ENCODE measurements around the gene CEACAM18.
"Not testable (repeated sequence)": the region's sequence is repeated elsewhere in the genome, so short reads cannot be mapped to it uniquely, and the experiment has no call there.

Gene CEACAM18

GRCh38 chr19:51478381-51479234 lies at the start of gene CEACAM18:
Gene CEACAM18, plus strand, starts transcription at chr19:51478539.
- DNase-seq (ENCODE audit: low read depth in 2 of 2), result no peak

GRCh38 chr19:51430221-51430620 lies 48.1 kb upstream of the CEACAM18 start:
- DNase-seq (ENCODE audit: low read depth in 2 of 2), result no peak

- no peak for DNase-seq (ENCODE audit: low read depth in 2 of 2)
Measured at GRCh38 chr19:51431124-51431523, 47.2 kb upstream of the CEACAM18 start.

GRCh38 chr19:51433043-51433442 lies 45.3 kb upstream of the CEACAM18 start:
- DNase-seq (ENCODE audit: low read depth in 2 of 2), result no peak

- no peak for DNase-seq (ENCODE audit: low read depth in 2 of 2)
Measured at GRCh38 chr19:51434456-51434855, 43.9 kb upstream of the CEACAM18 start.

GRCh38 chr19:51439021-51439465 lies 39.3 kb upstream of the CEACAM18 start:
- no peak for DNase-seq (ENCODE audit: low read depth in 2 of 2)

- no peak for DNase-seq (ENCODE audit: low read depth in 2 of 2)
Measured at GRCh38 chr19:51440052-51440451, 38.3 kb upstream of the CEACAM18 start.

GRCh38 chr19:51440846-51441409 lies 37.4 kb upstream of the CEACAM18 start:
- DNase-seq (ENCODE audit: low read depth in 2 of 2), result peak in 1 of 2 donors; percentile 34

GRCh38 chr19:51441410-51442390 lies 36.6 kb upstream of the CEACAM18 start:
- peak; percentile 66 to 69 for DNase-seq (ENCODE audit: low read depth in 2 of 2)

GRCh38 chr19:51447510-51447909 lies 30.8 kb upstream of the CEACAM18 start:
- not testable (repeated sequence) for DNase-seq (ENCODE audit: low read depth in 2 of 2)

- no peak for DNase-seq (ENCODE audit: low read depth in 2 of 2)
Measured at GRCh38 chr19:51448011-51448410, 30.3 kb upstream of the CEACAM18 start.

GRCh38 chr19:51448411-51449016 lies 29.8 kb upstream of the CEACAM18 start:
- DNase-seq (ENCODE audit: low read depth in 2 of 2), result no peak

- peak in 1 of 2 donors; percentile 29 for DNase-seq (ENCODE audit: low read depth in 2 of 2)
Measured at GRCh38 chr19:51450730-51451307, 27.5 kb upstream of the CEACAM18 start.

- DNase-seq (ENCODE audit: low read depth in 2 of 2), result no peak
Measured at GRCh38 chr19:51456541-51457290, 21.6 kb upstream of the CEACAM18 start.

- no peak for DNase-seq (ENCODE audit: low read depth in 2 of 2)
Measured at GRCh38 chr19:51457351-51458013, 20.9 kb upstream of the CEACAM18 start.

- no peak for DNase-seq (ENCODE audit: low read depth in 2 of 2)
Measured at GRCh38 chr19:51458051-51458645, 20.2 kb upstream of the CEACAM18 start, which contains the start of gene SIGLEC8. Gene SIGLEC8, minus strand, starts transcription at chr19:51458454. Its CDS starts 67 bp downstream, at chr19:51458387.

- DNase-seq (ENCODE audit: low read depth in 2 of 2), result no peak
Measured at GRCh38 chr19:51458899-51459505, 19.3 kb upstream of the CEACAM18 start.

GRCh38 chr19:51460164-51460992 lies 18.0 kb upstream of the CEACAM18 start:
- no peak for DNase-seq (ENCODE audit: low read depth in 2 of 2)
